Lower leg skin (tissue), 4 donors: Measurements from ENCODE around the gene IL2RG. TPM values are rescaled to one million over a fixed set of nuclear protein-coding genes. Genes with fewer than 3 reads are reported as not detected.

Experiments used
- DNase-seq, 2 donors: peaks; one replicate each; pipeline ENCODE4 v3.0.0-alpha.2; 2019; ENCODE audit warnings: low spot score in 2 of 2
- H3K4me3 ChIP-seq: fragments of 200-600 bp; sonication (generic); 2 replicates; pipeline ENCODE4 v1.5.1; 2017; ENCODE audit warnings: mild to moderate bottlenecking, low read depth; ENCODE audit not compliant: poor library complexity, severe bottlenecking
- POLR2A ChIP-seq, 2 donors: fragments of 450-650 bp; IDR thresholded peaks; one replicate each; pipeline ENCODE4 v1.6.1; 2016 to 2017; ENCODE audit warnings: antibody characterized with exemption in 2 of 2, mild to moderate bottlenecking in 1 of 2, moderate library complexity in 1 of 2
- WGBS, 2 donors: methylation state at CpG; one replicate each; pipeline ENCODE4 v1.1.5; 2018; 5-methylcytosine and 5-hydroxymethylcytosine counted together
- intact Hi-C: fragments of 100-400 bp; cut with DNase I; formaldehyde crosslinking; loops from one replicate; pipeline ENCODE4 v1.15.0; 2023; ENCODE audit warnings: low total_unique reads
- total RNA-seq, 4 donors: library from RNA; depleted of rRNA; stranded (reverse); fragments of >200 nt; gene quantifications; one replicate each; pipeline ENCODE4 v1.1.0, GENCODE V29; 2016
- TF ChIP-seq, protein P1 (sequence below), 3 donors: fragments of 450-650 bp; IDR thresholded peaks; one replicate each; pipeline ENCODE4 v1.5.1; 2016; ENCODE audit warnings: antibody characterized with exemption in 3 of 3, mild to moderate bottlenecking in 3 of 3, moderate library complexity in 2 of 3

The IL2RG gene
- total RNA-seq, 4 donors from 2014 or later, result 7.0 to 19.8 (median 10.6) TPM

DNA sequence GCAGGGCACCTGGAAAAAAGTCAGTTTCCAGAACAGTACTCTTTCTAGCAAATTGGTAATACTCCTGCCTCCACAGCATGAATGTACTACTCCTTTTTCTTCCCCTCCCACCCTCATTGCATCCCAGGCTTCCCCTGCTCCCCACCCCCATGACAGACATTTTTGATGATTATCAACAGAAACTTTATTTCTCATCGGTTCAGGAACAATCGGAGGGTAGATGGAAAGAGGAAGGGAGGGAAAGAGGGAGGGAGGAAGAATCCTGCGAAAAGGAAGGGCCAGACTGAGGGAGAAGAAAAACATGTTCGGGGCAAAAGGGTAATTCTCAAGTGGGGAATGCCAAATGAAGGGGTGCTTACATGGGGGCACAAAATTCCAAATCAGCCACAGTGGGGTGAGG, 4.1 kb downstream of the IL2RG start:
- no peak for DNase-seq
- no peak overlapping the region for H3K4me3 ChIP-seq
- intact Hi-C loops, result no loop called here
- WGBS, 2 donors, result 68 to 72% methylated on average over 4 of the region's 4 CpGs
- TF ChIP-seq, protein P1, sequence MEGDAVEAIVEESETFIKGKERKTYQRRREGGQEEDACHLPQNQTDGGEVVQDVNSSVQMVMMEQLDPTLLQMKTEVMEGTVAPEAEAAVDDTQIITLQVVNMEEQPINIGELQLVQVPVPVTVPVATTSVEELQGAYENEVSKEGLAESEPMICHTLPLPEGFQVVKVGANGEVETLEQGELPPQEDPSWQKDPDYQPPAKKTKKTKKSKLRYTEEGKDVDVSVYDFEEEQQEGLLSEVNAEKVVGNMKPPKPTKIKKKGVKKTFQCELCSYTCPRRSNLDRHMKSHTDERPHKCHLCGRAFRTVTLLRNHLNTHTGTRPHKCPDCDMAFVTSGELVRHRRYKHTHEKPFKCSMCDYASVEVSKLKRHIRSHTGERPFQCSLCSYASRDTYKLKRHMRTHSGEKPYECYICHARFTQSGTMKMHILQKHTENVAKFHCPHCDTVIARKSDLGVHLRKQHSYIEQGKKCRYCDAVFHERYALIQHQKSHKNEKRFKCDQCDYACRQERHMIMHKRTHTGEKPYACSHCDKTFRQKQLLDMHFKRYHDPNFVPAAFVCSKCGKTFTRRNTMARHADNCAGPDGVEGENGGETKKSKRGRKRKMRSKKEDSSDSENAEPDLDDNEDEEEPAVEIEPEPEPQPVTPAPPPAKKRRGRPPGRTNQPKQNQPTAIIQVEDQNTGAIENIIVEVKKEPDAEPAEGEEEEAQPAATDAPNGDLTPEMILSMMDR (IDR thresholded peaks at IDR 0.05), result no peak
- no peak for TF ChIP-seq POLR2A (IDR thresholded peaks at IDR 0.05)

DNA sequence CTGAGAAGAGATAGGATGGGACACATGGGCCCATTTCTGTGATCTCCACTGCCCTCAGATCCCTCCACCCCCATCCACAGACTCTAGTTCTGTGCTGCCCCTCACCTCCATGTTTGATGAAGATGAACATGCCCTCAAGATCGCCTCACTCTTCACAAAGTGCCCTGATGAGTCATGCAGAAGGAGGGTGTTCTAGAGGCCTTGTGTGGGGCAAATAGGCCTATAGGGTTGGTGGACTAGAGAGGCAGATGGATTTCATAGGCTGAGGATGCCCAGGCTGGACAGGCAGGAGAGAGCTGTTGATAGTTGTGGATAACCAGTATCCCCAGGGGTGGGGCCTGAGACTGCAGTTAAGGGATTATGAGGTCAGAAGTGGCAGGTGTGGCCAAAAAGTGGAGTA, 5.0 kb downstream of the IL2RG start, which contains the start of gene CXorf65:
Gene CXorf65 (minus strand): TSS at position 314 of the 400 bp plus-strand sequence. CDS start 184 bp downstream, at position 130.
- no peak for DNase-seq
- TF ChIP-seq, protein P1 (IDR thresholded peaks at IDR 0.05), result no peak
- TF ChIP-seq POLR2A (IDR thresholded peaks at IDR 0.05), result no peak
- intact Hi-C loops, result no loop called here
- H3K4me3 ChIP-seq, result no peak within 1 kb of the TSS
- 74 to 88% methylated on average over 1 of the region's 1 CpG for WGBS, 2 donors

DNA sequence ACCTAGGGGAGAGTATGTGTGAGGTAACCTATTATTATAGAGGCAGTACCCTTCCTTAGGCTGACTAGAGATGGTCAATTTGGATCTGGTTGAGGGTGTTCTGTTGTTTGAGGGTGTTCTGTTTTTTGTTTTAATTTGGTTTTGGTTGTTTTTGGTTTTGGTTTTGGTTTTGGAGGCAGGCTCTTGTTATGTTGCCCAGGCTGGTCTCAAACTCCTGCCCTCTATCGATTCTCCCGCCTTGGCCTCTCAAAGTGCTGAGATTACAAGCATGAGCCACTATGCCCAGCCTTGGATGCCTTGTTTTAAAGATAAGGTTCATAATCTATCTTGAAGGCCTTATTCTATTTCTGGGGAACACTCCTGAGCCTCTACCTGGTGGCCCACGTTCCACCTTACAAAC, 5.7 kb downstream of the IL2RG start:
- no peak for DNase-seq
- intact Hi-C loops, result no loop called here
- 82 to 94% methylated on average over 3 of the region's 3 CpGs for WGBS, 2 donors
- no peak for TF ChIP-seq POLR2A (IDR thresholded peaks at IDR 0.05)
- TF ChIP-seq, protein P1 (IDR thresholded peaks at IDR 0.05), result no peak
- H3K4me3 ChIP-seq, result no peak overlapping the region

DNA sequence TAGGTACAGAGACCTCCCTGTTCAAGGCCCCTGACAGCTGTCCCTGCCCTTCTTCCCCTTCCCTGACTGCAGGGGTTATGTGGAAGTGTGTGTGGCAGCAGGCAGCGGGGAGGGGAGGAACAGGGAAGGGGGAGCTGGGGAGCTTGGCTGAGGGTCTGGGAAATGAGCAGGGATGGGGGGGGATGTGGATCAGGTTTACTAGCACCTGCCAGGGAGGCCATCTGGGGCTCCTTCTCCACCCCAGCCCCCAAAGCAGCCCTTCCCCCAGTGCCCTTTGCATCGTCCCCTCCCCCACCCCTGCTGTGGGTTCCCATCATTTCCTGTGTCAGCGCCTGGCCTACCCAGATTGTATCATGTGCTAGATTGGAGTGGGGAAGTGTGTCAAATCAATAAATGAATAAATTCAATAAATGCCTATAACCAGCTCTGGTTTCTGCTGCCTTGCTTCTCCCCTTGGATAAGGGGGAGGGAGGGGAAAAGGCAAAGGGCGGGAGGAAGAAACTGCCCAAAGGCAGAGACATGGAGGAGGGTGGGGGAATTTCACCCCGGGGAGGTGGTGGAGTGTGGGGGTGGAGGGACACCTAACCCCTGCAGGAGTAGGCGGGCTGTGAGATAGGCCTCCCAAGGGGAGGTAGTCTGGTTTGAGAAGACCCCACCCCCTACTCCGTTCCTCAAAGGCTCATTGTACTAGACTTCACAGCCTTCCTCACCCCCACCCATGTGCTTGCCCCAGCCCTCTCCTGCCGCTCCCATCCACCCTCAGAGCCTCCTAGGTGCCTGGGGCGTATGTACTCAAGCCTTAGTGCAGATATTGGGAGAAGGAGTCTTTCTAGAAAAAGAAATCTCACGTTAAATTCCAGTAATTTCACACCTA, 8.0 kb downstream of the IL2RG start:
- DNase-seq, result no peak
- WGBS, 2 donors, result 31 to 47% methylated on average over 8 to 10 of the region's 10 CpGs
- H3K4me3 ChIP-seq, result no peak overlapping the region

DNA sequence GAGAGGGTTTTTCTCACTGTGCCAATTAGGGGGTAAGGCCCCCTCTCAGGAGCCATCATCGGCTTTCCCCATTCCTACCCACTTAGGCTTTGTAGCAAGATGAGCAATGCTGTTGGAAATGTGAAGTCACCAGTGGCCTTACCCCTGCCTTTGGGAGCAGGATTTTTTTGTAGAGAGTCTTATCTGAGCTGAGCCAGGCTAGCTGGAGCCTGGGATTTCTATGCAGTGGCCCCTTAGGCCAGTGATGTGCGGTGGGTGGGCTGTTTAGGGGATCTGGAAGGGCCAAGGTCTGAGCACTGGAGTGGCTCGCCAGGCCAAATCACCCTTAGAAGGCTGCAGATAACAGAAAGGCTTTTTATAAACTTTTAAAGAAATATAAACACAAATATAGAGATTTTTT, 9.1 kb downstream of the IL2RG start:
- no peak for DNase-seq
- TF ChIP-seq, protein P1 (IDR thresholded peaks at IDR 0.05), result no peak
- no peak for TF ChIP-seq POLR2A (IDR thresholded peaks at IDR 0.05)
- WGBS, 2 donors, result 60 to 71% methylated on average over 2 to 3 of the region's 3 CpGs
- intact Hi-C loops, result no loop called here
- no peak overlapping the region for H3K4me3 ChIP-seq

More for the DNA sequence above, 8.0 kb downstream of the IL2RG start:
- TF ChIP-seq POLR2A (IDR thresholded peaks at IDR 0.05), result no peak
- TF ChIP-seq, protein P1 (IDR thresholded peaks at IDR 0.05), result no peak
- intact Hi-C loops, result no loop called here
